ENCODE results near the gene GAK.

The GAK gene

DNA sequence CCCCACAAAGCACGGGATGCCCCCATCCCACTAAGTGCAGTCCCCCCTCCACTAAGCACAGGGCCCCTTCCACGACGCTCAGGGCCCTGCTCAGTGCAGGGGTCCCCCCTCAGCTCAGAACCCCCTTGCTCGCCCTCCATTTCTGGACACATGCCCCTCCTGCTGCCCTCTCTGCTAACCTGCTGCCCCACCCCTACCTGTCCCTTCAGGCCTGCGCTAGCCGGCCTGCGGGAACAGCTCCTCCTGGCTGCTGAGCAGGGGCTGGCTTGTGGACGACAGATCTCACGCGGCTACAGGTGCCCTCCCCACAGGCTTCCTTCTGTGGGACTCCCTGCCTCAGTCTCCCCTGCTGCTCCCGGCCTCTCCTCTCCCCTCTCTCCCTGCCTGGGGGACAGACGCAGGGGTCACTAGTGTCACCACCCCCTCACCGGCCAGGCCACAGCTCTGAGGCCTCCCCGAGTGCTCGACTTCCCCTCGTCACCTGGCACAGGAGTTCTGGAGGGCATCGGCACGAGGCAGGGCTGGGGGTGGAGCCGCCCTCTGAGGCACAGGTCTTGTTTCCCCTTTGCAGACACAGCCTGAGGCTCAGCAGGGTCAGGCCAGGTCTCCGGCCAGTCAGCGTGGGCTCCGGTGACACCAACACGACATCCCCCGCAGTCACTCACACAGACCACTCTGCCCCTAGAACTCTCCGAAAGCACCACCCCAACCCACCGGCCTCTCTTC lies 21.6 kb downstream of the GAK start:
- no peak for DNase-seq (ENCODE audit: low spot score)
- TF ChIP-seq, protein P1, sequence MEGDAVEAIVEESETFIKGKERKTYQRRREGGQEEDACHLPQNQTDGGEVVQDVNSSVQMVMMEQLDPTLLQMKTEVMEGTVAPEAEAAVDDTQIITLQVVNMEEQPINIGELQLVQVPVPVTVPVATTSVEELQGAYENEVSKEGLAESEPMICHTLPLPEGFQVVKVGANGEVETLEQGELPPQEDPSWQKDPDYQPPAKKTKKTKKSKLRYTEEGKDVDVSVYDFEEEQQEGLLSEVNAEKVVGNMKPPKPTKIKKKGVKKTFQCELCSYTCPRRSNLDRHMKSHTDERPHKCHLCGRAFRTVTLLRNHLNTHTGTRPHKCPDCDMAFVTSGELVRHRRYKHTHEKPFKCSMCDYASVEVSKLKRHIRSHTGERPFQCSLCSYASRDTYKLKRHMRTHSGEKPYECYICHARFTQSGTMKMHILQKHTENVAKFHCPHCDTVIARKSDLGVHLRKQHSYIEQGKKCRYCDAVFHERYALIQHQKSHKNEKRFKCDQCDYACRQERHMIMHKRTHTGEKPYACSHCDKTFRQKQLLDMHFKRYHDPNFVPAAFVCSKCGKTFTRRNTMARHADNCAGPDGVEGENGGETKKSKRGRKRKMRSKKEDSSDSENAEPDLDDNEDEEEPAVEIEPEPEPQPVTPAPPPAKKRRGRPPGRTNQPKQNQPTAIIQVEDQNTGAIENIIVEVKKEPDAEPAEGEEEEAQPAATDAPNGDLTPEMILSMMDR (IDR thresholded peaks at IDR 0.05; ENCODE audit: extremely low read depth, missing control alignments), result no peak

DNA sequence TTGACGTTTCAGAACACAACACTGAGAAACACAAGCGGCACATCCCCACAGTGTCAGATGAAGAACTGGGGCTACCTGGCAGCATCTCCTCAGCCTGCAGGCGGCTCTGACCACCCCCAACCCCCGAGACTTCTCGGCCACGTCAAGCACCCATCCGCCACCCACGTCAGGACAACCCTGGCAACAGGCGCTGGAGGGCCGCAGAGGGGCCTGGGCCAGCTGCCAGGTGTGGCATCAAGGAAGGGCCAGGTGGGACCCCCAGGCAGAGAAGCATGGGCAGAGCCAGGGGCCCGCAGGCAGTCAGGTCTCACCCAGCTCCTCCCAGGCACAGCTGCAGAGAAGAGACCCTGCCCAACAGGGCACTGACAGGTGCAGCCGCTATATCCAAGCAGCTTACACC lies 22.3 kb downstream of the GAK start:
- TF ChIP-seq, protein P1 (IDR thresholded peaks at IDR 0.05; ENCODE audit: extremely low read depth, missing control alignments), result no peak
- DNase-seq (ENCODE audit: low spot score), result no peak

DNA sequence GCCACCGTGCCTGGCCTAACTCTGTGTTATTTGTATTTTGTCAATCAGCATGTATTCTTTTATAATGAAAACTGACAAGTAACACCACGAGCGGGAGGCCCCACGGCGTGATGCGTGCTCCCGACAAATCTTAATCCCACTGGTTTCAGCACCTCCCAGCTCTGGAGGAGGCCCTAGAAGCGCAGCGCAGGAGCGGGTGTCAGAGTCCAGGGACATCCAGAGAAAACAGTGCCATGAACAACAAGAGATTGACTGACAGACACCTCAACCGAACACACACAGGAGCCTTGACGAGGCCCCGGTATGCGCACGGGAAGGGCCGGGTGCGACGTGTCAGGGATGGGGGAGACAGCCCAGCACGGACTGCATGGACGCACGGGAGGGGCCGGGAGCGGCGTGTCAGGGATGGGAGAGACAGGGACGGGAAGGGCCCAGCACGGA lies 23.0 kb downstream of the GAK start:
- TF ChIP-seq, protein P1 (IDR thresholded peaks at IDR 0.05; ENCODE audit: extremely low read depth, missing control alignments), result no peak
- DNase-seq (ENCODE audit: low spot score), result no peak

DNA sequence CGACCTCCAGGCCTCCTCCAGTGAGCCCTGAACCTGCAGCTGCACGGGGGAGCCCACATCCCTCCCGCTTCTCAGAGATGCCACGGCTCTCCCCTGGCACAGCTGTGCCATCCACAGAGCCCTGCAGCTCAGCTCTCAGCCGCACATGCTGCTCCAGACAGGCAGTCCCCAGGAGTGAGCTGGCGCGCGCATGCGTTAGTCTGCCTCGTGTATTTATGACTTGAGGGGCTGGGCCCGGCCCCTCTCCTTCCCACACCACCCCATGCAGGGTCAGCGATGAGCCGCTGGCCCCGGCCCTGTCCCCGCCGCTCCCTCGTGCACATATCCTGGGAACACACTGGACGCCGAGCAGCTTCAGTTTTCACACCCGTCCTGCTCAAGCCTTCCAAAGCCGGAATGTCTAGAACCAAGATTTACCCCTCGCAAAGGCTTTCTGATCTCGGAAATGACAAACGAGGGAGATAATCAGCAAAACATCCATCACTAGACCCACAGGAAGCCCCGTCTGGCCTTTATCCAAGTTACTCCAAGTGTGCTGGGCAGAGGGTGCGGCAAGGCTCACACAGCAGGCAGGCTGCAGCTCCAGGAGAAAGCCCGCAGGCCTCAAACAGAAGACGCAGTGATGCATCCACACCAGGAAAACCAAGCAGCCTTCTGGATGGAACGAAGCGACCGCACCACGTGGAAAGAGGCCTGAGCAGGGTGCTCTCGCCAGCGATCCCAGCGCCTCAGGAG lies 24.3 kb downstream of the GAK start:
- TF ChIP-seq, protein P1 (IDR thresholded peaks at IDR 0.05; ENCODE audit: extremely low read depth, missing control alignments), result no peak
- DNase-seq (ENCODE audit: low spot score), result no peak

DNA sequence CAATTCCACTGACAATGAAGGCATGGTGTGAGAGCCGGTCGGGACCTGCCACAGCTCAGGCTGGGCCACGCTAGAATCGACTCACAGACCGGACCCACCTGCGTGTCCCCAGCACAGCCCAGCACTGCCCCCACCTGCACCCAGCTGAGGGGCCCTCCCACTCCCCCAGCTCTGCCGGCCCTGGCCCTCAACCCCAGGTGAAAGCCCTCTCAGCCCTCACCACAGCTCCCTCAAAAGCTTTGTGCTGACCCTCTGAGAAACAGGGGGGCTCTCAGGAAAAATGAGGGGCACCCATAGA lies 25.1 kb downstream of the GAK start:
- TF ChIP-seq, protein P1 (IDR thresholded peaks at IDR 0.05; ENCODE audit: extremely low read depth, missing control alignments), result no peak
- no peak for DNase-seq (ENCODE audit: low spot score)

DNA sequence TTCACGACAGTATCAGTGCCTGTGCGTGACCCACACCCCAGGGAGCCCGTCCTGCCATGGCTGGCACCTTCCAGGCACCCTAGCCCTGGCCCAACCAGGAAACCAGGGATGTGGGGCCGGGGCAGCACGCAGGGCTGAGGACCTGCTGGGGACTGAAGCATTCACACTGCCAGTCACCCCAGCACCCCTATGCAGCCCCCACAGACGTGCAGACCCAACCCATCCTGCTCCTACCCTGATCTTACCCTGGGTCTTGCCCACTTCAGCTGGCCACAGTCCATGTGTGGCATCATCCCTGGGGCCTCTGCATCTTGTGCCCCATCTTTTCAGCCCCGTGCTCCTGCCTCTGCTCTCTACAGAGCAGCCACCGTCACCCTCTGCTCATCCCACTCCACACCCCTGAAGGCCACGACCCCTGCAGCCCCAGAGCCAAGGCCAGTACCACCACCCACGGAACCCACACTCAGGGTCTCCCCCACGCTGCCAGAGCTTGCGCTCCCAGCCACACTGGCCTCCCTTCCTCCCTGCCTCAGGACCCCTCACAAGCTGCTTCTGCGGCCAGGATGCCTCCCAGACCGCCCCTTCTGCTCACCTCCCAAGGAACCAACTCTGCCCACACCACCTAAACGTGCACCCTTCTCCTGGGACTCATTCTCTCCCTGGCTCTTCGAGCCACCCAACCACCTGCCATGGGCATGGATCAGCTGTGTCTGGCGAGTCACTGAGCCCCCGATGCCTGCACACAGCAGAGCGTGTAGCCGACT lies 25.6 kb downstream of the GAK start:
- DNase-seq (ENCODE audit: low spot score), result no peak
- TF ChIP-seq, protein P1 (IDR thresholded peaks at IDR 0.05; ENCODE audit: extremely low read depth, missing control alignments), result no peak
